Hepatocyte (in vitro differentiated cells): Measurements from ENCODE around the gene SALL4. TPM values are rescaled to one million over a fixed set of nuclear protein-coding genes. Genes with fewer than 3 reads are reported as not detected.

Source experiments
- DNase-seq: peaks from one replicate; pipeline ENCODE4 v3.0.0-alpha.2; 2016; ENCODE audit warnings: low spot score
- H2AFZ ChIP-seq: fragments of 200-600 bp; sonication (generic); 2 replicates; pipeline ENCODE4 v1.6.0; 2016; ENCODE audit warnings: antibody characterized with exemption, mild to moderate bottlenecking
- H3K27ac ChIP-seq: fragments of 200-600 bp; sonication (generic); 2 replicates; pipeline ENCODE4 v1.5.1; 2016; ENCODE audit warnings: mild to moderate bottlenecking
- H3K27me3 ChIP-seq: fragments of 200-600 bp; sonication (generic); 2 replicates; pipeline ENCODE4 v1.6.1; 2016
- H3K36me3 ChIP-seq: fragments of 200-600 bp; sonication (generic); replicated peaks from 2 replicates; pipeline ENCODE4 v1.5.1; 2016; ENCODE audit warnings: low read depth; ENCODE audit not compliant: insufficient read depth
- H3K4me1 ChIP-seq: fragments of 200-600 bp; sonication (generic); 2 replicates; pipeline ENCODE4 v1.5.1; 2016; ENCODE audit warnings: mild to moderate bottlenecking, moderate library complexity; ENCODE audit not compliant: insufficient read depth
- H3K4me2 ChIP-seq: fragments of 200-600 bp; sonication (generic); 2 replicates; pipeline ENCODE4 v1.6.0; 2016
- H3K4me3 ChIP-seq: fragments of 200-600 bp; sonication (generic); 2 replicates; pipeline ENCODE4 v1.5.1; 2016; ENCODE audit warnings: mild to moderate bottlenecking
- H3K79me2 ChIP-seq: fragments of 200-600 bp; sonication (generic); 2 replicates; pipeline ENCODE4 v1.6.0; 2017; ENCODE audit warnings: mild to moderate bottlenecking
- H3K9me2 ChIP-seq: fragments of 200-600 bp; sonication (generic); replicated peaks from 2 replicates; pipeline ENCODE4 v1.6.0; 2017; ENCODE audit warnings: mild to moderate bottlenecking; ENCODE audit not compliant: insufficient read depth
- H3K9me3 ChIP-seq: fragments of 200-600 bp; sonication (generic); 2 replicates; pipeline ENCODE4 v1.5.1; 2016; ENCODE audit warnings: low read depth, mild to moderate bottlenecking
- H4K20me1 ChIP-seq: fragments of 200-600 bp; sonication (generic); 2 replicates; pipeline ENCODE4 v1.6.0; 2016; ENCODE audit warnings: mild to moderate bottlenecking; ENCODE audit not compliant: insufficient read depth, poor library complexity, severe bottlenecking
- CTCF ChIP-seq: fragments of 200-600 bp; sonication (generic); IDR thresholded peaks from 2 replicates; pipeline ENCODE4 v1.5.1; 2016; ENCODE audit warnings: antibody characterized with exemption, mild to moderate bottlenecking; ENCODE audit not compliant: poor library complexity
- EZH2 ChIP-seq: fragments of 200-600 bp; sonication (generic); IDR thresholded peaks from 2 replicates; pipeline ENCODE4 v1.6.1; 2016; ENCODE audit warnings: antibody characterized with exemption, mild to moderate bottlenecking, borderline replicate concordance
- EZH2phosphoT487 ChIP-seq: fragments of 200-600 bp; sonication (generic); IDR thresholded peaks from one replicate; pipeline ENCODE4 v1.6.1; 2018; ENCODE audit warnings: antibody characterized with exemption, mild to moderate bottlenecking, low read depth, moderate library complexity; ENCODE audit not compliant: unreplicated experiment, severe bottlenecking
- WGBS: methylation state at CpG from one replicate; pipeline ENCODE4 v1.1.6; 2016; ENCODE audit warnings: low lambda C conversion rate; ENCODE audit errors: missing lambda C conversion rate; 5-methylcytosine and 5-hydroxymethylcytosine counted together
- polyA plus RNA-seq: library from polyadenylated mRNA; unstranded; fragments of >200 nt; fragmentation: Nextera tagmentation; extraction: Ambion mirVana; gene quantifications from 2 replicates; pipeline ENCODE4 v1.2.1, GENCODE V29; 2016
- total RNA-seq: library from RNA; depleted of rRNA; stranded (reverse); fragments of >200 nt; gene quantifications from 2 replicates; pipeline ENCODE4 v1.2.3, GENCODE V29; 2014

Gene SALL4
- total and polyA plus RNA-seq, 2 experiments from 2014 or later, result 6.3 to 14.9 TPM

GRCh38 chr20:51801122-51801822 lies 1.0 kb downstream of the SALL4 start:
- Histone ChIP-seq H3K9me2 (no peaks in the 10 kb centered on the region), H2AFZ (peak overlapping the region; percentile 89), H3K4me3 (peak overlapping the region; percentile 86), H3K79me2 (peaks cover 42% of the 10 kb centered on the region), H3K36me3 (no peaks in the 10 kb centered on the region), H3K4me1 (peaks cover 20% of the 10 kb centered on the region), H3K27ac (peak overlapping the region; percentile 87), H3K27me3 (no peaks in the 10 kb centered on the region), H3K9me3 (no peaks in the 10 kb centered on the region), H3K4me2 (peak overlapping the region; percentile 94), H4K20me1 (no peaks in the 10 kb centered on the region)
- under 1% methylated on average over 56 of the region's 59 CpGs for WGBS
- peak; percentile 9 for TF ChIP-seq EZH2
- peak; percentile 40 for TF ChIP-seq CTCF
- TF ChIP-seq EZH2phosphoT487, result no peak
- DNase-seq, result peak; percentile 48

GRCh38 chr20:51800872-51801121 lies 1.5 kb downstream of the SALL4 start:
- Histone ChIP-seq H3K9me3 (no peaks in the 10 kb centered on the region), H4K20me1 (no peaks in the 10 kb centered on the region), H3K4me2 (peak overlapping the region; percentile 94), H3K9me2 (no peaks in the 10 kb centered on the region), H3K4me3 (peak overlapping the region; percentile 86), H2AFZ (peak overlapping the region; percentile 89), H3K36me3 (no peaks in the 10 kb centered on the region), H3K27ac (peak overlapping the region; percentile 87), H3K79me2 (peaks cover 47% of the 10 kb centered on the region), H3K4me1 (peaks cover 20% of the 10 kb centered on the region), H3K27me3 (no peaks in the 10 kb centered on the region)
- WGBS, result under 1% methylated on average over 18 of the region's 18 CpGs
- no peak for TF ChIP-seq CTCF
- TF ChIP-seq EZH2, result no peak
- no peak for TF ChIP-seq EZH2phosphoT487
- peak; percentile 59 for DNase-seq

GRCh38 chr20:51800060-51800871 lies 2.1 kb downstream of the SALL4 start:
- H3K9me3 ChIP-seq, result no peaks in the 10 kb centered on the region
- peak; percentile 90 for DNase-seq
- no peaks in the 10 kb centered on the region for H4K20me1 ChIP-seq
- H3K27ac ChIP-seq, result peak overlapping the region; percentile 87
- H3K4me2 ChIP-seq, result peak overlapping the region; percentile 94
- H3K36me3 ChIP-seq, result no peaks in the 10 kb centered on the region
- H3K4me1 ChIP-seq, result peaks cover 20% of the 10 kb centered on the region
- WGBS, result under 1% methylated on average over 35 of the region's 44 CpGs
- H3K9me2 ChIP-seq, result no peaks in the 10 kb centered on the region
- no peaks in the 10 kb centered on the region for H3K27me3 ChIP-seq
- peak; percentile 92 for TF ChIP-seq CTCF
- TF ChIP-seq EZH2phosphoT487, result no peak
- TF ChIP-seq EZH2, result peak; percentile 4
- H3K79me2 ChIP-seq, result peaks cover 52% of the 10 kb centered on the region
- H2AFZ ChIP-seq, result peak overlapping the region; percentile 89
- peak overlapping the region; percentile 86 for H3K4me3 ChIP-seq
